Right renal pelvis (tissue), 4 donors: ENCODE results near the gene GYS1. TPM values are rescaled to one million over a fixed set of nuclear protein-coding genes. Genes with fewer than 3 reads are reported as not detected.
"Not testable (repeated sequence)": the region's sequence is repeated elsewhere in the genome, so short reads cannot be mapped to it uniquely, and the experiment has no call there.

Experiments
- DNase-seq, 4 donors: peaks; one replicate each; pipeline ENCODE4 v3.0.0-alpha.2; 2013; ENCODE audit warnings: low read depth in 4 of 4, low spot score in 3 of 4, missing footprints in 1 of 4
- polyA plus RNA-seq, 4 donors: library from polyadenylated mRNA; unstranded; fragments of 120-200 nt; gene quantifications; one replicate each; pipeline ENCODE4 v1.2.1, GENCODE V29; 2013; ENCODE audit not compliant: insufficient read length in 4 of 4

Gene GYS1
- polyA plus RNA-seq, 4 donors: 40.5 to 47.3 (median 41.6) TPM

DNA sequence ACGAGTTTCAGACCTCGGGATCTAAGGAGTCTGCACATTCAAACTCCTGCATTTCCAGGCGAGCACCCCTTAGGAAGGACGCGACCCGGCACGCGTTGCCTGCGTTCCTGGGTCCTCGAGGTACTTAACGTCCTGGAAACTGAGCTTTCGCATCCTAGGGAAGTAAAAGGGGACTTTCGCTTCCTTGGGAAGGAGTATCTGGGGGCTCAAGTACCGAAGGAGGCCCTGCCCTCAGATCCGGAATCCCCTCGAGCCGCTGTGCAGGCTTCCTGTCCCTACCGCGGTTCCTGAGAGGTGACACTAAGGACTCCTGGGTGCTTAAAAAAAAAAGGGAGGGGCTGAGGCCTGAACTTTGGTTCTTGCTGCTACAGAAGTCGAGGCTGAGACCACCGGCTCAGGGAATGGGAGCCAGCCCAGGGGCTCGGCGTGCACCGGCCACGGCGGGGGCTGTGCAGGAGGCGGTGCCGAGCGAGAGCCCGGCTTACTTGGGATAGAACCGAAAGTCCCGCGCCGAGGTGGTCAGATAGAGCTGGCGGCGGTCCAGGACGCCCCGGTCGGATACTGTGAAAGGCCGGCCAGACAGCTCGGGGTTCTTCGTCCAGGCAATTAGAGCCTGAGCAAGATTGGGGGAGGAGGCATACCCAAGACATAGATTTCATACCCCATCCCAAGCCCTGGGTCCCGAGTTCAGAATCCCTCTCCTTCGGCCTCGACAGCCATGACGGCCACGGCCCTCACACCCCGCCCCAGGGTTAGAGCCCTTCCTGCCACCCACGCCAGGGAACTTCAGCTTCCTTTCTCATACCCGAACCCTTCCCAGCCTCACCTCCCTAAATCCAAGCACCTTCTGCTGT is 25.5 kb upstream of the GYS1 start:
- DNase-seq: not testable (repeated sequence)

DNA sequence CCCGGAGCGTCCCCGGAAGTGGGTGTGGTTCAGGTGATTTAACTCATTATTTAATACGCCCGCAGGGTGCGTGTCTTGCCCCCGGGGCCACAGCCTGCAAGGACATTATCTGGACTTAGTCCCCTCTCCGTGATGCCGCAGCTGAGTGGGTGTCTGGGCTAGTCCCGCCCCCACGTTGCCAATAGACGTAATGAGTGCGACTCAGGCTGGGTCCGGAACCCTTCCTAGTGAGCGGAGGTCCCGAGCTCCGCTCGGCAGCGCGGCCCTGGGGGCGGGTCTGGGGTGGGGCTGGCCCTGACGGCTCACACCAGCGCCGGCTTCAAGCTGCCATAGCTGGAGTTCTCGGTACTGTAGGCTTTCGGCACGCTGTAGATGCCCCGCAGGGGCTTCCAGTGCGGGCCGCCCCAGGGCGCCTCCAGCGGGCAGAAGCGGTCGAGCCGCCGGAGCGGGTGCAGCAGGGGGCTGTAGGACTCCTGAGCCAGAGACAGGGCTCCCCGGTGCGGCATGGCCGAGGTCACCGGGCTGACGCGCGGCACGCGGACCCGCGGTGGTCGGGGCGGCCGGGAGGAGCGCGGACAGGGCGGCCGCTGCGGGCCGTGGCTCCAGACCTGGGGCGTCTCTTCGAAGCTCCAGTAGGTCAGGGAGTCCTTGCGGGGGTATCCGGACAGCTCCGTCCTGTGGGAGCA is 24.7 kb upstream of the GYS1 start:
- DNase-seq: peak in 1 of 4 donors; percentile 30

DNA sequence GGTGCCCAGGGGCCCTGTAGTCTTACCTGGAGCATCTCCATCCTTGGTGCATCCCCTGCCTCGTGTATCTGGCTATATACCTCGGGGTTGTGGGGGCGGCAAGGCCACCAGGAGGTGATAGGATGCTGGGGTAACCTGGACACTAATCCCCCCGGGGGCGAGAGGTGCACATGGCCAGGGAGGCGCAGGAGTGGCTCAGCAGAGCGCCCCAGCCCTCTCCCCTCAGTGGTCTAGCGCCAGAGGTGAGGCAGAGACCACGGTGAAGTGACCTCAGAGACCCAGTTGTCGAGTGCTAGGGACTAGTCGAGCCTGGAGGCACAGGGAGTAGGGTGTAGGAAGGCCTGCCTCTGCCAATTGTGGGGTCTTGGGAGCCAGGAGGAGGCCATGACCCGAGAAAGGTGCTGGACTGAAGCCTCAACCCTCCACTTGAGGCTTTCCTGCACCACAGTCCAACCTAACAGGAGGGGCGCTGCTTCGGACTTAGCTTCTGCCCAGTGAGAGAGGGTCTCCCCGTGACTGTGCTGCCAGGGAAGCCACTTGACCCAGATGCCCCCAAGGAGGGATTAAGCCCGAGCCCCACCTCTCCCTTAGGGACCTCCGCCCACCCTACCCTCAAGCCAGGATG is 24.0 kb upstream of the GYS1 start, which contains the start of gene LHB:
LHB (minus strand) TSS at position 51 of the 625 bp plus-strand sequence; CDS start at position 41, 10 bp downstream.
- DNase-seq: no peak

DNA sequence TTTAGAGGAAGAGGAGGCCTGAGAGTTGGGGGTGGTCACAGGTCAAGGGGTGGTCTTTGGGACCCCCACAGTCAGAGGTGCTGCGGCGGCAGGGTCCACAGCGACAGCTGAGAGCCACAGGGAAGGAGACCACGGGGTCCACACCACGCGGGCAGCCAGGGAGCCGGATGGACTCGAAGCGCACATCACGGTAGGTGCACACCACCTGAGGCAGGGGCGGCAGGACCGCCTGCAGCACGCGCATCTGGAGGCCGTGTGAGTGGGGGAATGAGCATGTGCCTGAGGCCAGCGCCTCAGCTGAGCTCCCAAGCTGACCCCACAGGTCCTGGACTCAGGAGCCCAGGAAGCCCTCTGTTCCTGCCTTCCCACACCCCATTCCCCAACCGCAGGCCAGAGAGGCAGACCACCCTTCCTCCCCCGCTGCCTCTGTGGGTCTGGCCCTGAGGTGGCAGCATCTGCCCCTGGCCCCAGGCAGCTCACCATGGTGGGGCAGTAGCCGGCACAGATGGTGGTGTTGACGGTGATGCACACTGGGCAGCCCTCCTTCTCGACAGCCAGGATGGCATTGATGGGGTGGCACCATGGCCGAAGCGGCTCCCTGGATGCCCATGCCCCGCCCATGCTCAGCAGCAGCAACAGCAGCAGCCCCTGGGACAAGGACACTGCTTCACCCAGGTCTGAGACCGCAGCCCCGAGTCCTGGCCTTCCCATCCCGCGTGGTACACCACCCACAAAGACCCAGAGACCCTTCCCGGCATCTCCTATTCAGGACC is 23.1 kb upstream of the GYS1 start:
- DNase-seq: no peak

DNA sequence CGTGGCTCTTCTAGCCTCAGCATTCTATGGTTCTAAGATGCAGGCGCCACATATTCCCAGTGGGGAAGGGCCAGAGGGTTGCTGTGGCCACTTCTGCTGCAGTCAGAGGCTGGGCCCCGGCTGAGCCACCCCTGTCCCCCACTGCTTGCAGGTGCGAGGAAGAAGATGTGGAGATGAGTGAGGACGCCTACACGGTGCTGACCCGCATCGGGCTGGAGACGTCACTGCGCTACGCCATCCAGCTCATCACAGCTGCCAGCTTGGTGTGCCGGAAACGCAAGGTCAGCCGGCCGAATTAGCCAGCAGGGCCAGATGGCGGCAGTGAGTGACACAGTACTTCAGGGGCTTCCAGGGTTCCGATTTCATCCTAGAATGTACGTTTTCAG is 21.8 kb upstream of the GYS1 start:
- DNase-seq: no peak

DNA sequence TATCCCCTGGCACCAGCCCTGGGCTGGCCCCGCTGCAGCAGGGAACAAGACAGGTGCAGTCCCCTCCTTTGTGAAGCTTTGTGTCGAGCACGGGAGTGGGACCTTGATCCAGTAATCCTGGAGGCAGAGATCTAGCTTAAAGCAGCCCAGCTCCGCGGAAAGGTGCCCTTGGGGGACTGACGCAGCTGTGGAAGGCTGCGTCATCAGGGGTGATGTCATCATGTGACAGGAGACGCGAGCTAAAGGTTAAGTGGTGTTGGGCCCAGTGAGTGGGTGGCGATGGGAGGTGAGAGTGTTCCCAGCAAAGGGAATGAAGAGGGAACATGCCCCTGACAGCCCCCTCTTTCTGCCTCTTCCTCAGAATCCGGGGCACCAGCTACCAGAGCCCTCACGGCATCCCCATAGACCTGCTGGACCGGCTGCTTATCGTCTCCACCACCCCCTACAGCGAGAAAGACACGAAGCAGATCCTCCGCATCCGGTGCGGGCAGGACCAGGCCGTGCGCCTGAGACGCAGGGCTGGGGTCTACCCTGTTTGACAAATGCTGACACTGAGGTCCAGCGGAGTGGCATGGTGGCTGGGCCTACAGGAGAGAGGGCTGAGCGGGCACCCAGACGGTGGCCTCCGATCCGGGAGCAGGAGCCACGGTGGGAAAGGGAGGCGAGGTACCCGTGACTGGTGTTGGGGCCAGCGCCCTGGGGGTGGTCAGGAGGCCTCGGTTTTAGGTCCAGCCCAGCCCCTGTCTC is 21.2 kb upstream of the GYS1 start:
- DNase-seq: no peak

DNA sequence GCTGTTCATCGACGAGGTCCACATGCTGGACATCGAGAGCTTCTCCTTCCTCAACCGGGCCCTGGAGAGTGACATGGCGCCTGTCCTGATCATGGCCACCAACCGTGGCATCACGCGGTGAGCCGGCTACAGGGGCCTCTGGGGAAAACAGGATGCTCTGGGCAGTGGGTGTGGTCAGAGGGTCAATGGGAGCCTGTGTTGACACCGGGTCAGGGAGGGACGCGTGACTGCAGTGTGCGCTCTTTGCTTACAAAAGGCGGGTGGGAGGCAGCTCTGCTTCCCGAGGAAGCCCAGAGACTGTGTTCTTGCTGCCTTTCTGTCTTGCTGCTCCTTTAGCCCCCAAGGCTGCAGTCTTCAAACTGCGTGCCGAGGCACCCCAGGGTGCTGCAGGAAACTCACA is 18.1 kb upstream of the GYS1 start:
- no peak for DNase-seq

DNA sequence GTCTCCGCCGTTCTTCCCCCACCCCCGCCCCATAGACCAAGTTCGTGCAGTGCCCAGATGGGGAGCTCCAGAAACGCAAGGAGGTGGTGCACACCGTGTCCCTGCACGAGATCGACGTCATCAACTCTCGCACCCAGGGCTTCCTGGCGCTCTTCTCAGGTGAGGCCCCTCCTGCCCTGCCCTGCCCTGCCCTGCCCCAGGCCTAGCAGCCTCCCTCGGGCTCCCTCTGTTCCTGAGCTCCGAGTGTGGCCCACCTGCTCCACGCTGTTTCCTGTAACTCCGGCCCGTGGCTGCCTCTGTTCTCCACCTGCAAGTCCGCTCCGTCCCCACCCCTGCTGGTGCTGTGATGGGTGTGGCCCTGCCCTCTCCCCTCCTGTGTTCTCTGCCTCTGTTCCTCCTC is 17.3 kb upstream of the GYS1 start:
- no peak for DNase-seq

DNA sequence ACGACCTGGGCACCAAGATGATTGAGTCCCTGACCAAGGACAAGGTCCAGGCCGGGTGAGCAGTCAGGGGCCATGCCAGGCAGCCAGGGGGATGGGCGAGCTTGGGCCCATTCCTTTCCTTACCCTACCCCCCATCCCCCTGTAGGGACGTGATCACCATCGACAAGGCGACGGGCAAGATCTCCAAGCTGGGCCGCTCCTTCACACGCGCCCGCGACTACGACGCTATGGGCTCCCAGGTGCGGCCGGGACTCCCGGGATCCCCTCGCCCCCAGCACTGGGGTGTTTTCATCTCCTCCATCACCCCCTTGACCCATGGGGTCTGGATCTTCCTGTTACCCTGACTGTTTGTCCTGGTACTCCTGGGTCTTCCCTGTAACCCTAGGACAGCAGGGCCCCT is 16.7 kb upstream of the GYS1 start:
- no peak for DNase-seq

DNA sequence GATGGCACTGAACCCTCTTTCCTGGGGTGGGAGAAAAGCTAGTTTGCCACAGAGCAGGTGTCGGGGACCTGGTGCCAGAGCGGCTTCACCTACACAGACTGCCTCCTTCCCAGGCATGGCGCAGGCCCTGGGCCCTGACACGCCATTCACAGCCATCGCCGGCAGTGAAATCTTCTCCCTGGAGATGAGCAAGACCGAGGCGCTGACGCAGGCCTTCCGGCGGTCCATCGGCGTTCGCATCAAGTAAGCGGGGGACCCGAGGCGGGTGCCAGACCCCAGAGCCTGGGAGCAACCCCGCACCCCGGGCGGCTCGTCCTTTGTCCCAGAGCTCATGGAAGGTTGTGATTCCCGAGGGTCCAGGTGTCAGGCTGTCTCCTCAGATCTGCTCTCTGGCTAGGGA is 13.8 kb upstream of the GYS1 start:
- DNase-seq: no peak

DNA sequence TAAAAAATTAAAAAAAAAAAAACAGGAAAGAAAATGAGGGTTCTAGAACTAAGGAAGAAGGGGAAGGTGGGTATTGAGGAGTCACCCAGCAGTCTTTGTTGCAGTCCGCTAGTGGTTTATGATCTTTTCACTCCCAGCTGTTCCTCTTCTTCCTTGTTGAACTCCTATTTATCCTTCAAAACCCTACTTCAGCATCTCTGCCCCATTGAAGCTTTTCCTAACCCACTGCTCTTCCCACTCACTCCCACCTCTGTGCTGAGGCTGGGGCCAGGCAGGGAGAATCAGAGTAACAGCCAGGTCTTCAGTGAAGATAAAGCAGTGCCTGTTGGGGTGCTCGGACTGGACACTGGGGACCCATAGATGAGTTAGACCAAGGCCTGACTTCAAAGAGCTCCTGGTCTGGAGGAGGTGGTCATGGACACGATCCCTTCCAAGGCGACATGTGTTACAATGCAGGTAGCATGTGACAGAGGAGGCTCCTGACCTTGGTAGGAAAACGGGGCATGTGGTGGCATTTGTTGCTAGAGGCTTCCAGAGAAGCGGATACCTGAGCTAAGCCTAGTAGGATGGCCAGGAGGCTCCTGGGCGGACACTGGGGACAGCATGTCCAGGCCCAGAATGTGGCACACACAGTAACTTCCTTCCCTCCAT is 12.0 kb upstream of the GYS1 start:
- no peak for DNase-seq

DNA sequence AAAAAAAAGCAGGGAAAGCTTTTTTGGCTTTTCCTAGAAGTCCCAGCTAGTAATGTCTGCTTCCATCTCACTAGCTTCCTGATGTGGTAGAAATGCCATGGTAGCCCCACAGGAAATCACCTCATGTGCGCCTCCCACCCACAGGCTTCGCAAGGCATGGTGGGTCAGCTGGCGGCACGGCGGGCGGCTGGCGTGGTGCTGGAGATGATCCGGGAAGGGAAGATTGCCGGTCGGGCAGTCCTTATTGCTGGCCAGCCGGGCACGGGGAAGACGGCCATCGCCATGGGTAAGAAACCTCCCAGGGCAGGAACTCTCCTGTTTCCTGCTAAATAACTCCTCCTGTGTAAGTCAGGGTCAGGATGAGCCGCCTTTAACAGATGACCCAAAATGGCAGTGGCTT is 11.0 kb upstream of the GYS1 start:
- DNase-seq: no peak

DNA sequence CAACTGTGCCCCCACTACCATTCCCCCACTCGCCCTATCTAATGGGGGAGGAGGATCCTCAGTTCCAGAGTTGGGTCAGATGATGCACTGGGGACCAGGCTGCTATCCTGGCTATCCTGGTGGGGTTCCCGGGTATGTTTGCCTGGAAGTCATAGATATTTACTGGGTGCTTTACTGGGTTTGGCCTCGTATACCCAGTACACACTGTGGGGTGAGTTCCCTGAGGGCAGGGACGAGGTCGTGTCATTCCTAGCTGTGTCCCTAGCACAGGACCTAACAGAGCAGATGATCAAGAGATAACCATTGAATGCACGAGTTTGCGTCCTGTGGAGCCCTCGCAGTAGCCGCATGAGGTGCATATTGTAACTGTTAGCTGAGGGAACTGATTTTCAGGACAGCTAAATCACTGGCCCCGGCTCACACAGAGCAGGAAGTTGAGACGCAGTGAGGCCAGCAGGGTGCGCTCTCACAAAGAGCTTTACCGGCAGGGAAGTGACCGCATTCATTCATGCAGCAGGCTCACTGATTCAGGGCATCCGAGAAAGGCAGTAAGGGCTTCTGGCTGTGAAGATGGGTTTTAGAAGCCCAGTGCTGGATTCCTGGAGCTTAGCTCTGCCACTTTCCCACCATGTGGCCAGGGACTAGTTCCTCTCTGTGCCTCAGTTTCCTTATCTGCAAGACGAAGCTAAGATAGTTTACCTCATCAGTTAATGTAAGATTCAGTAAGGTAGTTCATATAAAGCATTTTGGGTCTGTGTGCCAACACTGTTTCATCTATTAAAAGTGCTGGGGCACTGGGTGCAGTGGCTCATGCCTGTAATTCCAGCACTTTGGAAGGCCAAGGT is 6.6 kb upstream of the GYS1 start:
- no peak for DNase-seq

DNA sequence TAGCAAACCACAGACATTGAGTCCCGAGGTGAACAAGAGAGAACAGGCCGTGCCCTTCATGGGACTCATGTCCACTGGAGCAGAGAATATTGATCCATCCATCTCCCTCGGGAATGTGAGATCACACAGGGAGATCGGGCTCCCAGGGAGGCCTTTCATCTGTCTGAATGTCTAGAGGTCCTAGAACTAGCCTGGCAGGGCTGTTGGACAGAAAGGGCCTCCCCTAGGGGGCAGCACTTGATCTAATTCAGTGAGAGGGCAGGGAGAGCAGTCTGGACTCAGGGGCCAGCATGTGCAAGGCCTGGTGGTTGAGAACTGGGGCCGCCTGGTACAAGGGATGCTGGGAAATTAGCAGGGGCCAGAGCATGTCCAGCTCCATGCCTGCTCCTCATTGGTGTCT is 4.9 kb upstream of the GYS1 start:
- no peak for DNase-seq

DNA sequence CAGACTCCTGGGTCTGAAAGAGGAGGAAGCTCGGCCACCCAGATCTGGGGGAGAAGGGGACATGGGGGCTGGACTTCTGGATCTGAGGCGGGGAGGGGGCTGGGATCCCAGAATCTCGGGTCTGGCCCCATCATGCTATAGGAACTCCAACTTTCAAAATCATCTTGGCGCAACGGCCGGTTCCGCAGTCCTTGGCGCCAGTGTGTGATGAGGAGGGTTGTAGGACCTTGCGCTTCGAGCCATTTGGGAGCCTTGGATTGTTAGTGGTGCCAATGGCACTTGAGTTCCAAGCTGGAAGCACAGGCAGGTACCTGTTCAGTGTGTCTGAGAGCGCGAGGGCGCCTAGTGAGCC is 902 bp upstream of the GYS1 start:
- DNase-seq: no peak

DNA sequence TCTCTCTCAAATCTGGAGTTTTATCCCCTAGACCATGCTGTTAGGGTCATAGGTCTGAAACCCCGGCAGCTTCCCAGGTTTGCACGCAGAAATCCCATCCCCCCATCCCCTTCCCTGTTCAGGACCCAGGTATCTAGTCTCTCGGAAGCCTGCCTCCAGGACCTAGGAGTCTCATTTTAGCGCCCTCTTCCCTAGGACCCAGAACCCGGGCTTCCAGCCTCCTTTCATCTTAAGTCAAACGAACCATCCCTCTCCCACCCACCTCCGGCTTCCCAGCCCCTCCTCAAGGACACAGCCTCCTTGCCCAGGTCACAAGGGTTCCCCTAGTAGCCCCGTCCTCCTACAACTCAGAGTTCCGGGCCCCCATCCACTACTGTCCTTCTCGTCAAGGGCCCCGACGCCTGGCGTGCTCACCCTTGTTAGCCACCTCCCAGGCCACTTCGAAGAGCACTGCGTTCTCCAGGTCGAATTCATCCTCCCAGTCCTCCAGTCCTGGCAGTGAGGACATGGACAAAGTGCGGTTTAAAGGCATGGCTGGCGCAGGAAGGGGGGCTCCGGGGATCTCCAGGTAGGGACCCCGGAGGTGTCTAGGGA is 431 bp downstream of the GYS1 start:
- DNase-seq: no peak

DNA sequence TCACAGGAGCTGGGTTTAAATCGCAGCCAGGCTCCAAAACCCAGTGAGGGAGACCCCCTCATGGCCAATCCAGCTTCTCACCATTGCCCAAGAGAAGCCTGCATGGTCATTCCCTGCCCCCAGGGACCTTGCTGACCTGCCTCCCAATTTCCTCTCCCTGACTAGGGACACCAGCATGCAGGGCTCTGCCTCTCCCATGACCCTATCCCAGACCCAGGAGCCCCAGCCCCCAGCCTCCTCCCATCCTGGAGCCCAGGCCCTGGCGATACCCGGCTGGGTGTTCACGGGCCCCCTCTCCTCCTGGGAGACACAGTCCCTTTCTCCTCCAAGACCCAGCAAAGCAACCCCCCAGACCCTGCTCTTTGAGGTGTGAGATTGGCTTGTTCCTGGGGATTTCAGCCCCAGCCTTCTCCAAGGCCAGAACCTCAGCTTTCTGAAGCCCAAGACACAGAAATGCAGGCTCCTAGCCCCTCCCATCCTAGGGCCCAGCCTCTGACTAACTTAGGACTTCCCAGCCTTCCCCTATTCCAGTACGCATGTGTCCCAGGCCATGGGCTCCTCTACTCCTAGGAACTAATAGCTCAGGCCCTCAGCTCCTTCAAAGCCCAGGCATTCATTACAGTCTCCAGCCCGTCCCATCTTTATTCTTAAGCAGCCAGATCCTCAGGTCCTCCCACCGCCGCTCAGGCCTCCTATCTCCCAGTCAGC is 1.1 kb downstream of the GYS1 start:
- no peak for DNase-seq
